HEK293 (cell line): ENCODE results near the gene FXYD5.

Experiments used
- CTCF ChIA-PET: fragments of 350-600 bp; formaldehyde crosslinking; extraction: SDS; loops from one replicate; lab custom pipeline; 2021; ENCODE audit warnings: antibody characterized with exemption; lab: Yijun Ruan, JAX
- POLR2A ChIA-PET: fragments of 300-600 bp; formaldehyde crosslinking; extraction: SDS; loops from one replicate; lab custom pipeline; 2020; ENCODE audit warnings: antibody characterized with exemption, inconsistent platforms; lab: Yijun Ruan, JAX
- H3K27ac ChIP-seq: fragments of 200-500 bp; sonication (Bioruptor generic); 2 replicates; pipeline ENCODE4 v1.5.1; 2014; ENCODE audit warnings: low read depth, low read length, control low read depth, inconsistent platforms; ENCODE audit errors: extremely low read depth
- H3K36me3 ChIP-seq, 2 experiments: fragments of 200-500 bp in 1 of 2; sonication (Bioruptor generic) in 1 of 2; 1 replicate in 1 of 2; 2 replicates in 1 of 2; pipeline ENCODE4 v1.5.1; 2014 to 2017; ENCODE audit warnings: inconsistent platforms in 2 of 2, low read length in 2 of 2; ENCODE audit not compliant: control insufficient read depth in 2 of 2, insufficient read depth in 1 of 2
- H3K4me1 ChIP-seq: fragments of 200-500 bp; sonication (Bioruptor generic); 2 replicates; pipeline ENCODE4 v1.5.1; 2014; ENCODE audit warnings: mild to moderate bottlenecking, low read length, inconsistent platforms; ENCODE audit not compliant: control insufficient read depth, insufficient read depth
- H3K4me3 ChIP-seq: 2 replicates; pipeline ENCODE4 v1.5.1; 2011; ENCODE audit warnings: low read depth, mild to moderate bottlenecking, control low read depth, low read length, moderate library complexity
- H3K9me3 ChIP-seq: fragments of 200-500 bp; sonication (Bioruptor generic); 2 replicates; pipeline ENCODE4 v1.5.1; 2014; ENCODE audit warnings: low read depth, low read length, inconsistent platforms; ENCODE audit not compliant: control insufficient read depth, insufficient read depth
- BCL6B ChIP-seq: fragments of 450-650 bp; formaldehyde crosslinking; IDR thresholded peaks from 2 replicates; pipeline ENCODE4 v1.5.1; 2017; ENCODE audit warnings: missing biosample characterization, missing genetic modification characterization
- GLI2 ChIP-seq: fragments of 450-650 bp; formaldehyde crosslinking; IDR thresholded peaks from 2 replicates; pipeline ENCODE4; 2017; ENCODE audit warnings: missing biosample characterization, missing genetic modification characterization, low read depth, borderline replicate concordance
- GLIS2 ChIP-seq: fragments of 450-650 bp; formaldehyde crosslinking; IDR thresholded peaks from 2 replicates; pipeline ENCODE4 v1.5.1; 2016; ENCODE audit warnings: missing biosample characterization, missing genetic modification characterization
- HOXA7 ChIP-seq: sonication (generic); formaldehyde crosslinking; IDR thresholded peaks from 2 replicates; pipeline ENCODE4 v1.8.1; 2022; ENCODE audit warnings: missing genetic modification reagents, borderline replicate concordance
- RBAK ChIP-seq: fragments of 450-650 bp; formaldehyde crosslinking; IDR thresholded peaks from 2 replicates; pipeline ENCODE4 v1.5.1; 2016; ENCODE audit warnings: missing biosample characterization, missing genetic modification characterization
- SALL2 ChIP-seq: fragments of 450-650 bp; formaldehyde crosslinking; IDR thresholded peaks from 2 replicates; pipeline ENCODE4 v1.5.0; 2017; ENCODE audit warnings: missing biosample characterization, mild to moderate bottlenecking, missing genetic modification characterization, borderline replicate concordance
- ZBTB1 ChIP-seq: fragments of 450-650 bp; formaldehyde crosslinking; IDR thresholded peaks from 2 replicates; pipeline ENCODE4 v1.5.1; 2016; ENCODE audit warnings: missing biosample characterization, missing genetic modification characterization
- ZBTB48 ChIP-seq: fragments of 450-650 bp; formaldehyde crosslinking; IDR thresholded peaks from 2 replicates; pipeline ENCODE4 v1.5.1; 2016; ENCODE audit warnings: missing biosample characterization, missing genetic modification characterization
- ZBTB49 ChIP-seq: fragments of 450-650 bp; formaldehyde crosslinking; IDR thresholded peaks from 2 replicates; pipeline ENCODE4 v1.5.1; 2016; ENCODE audit warnings: missing biosample characterization, missing genetic modification characterization, low read depth
- ZBTB7A ChIP-seq: fragments of 450-650 bp; formaldehyde crosslinking; IDR thresholded peaks from 2 replicates; pipeline ENCODE4 v1.5.1; 2016; ENCODE audit warnings: low read depth, missing biosample characterization, missing genetic modification characterization
- ZNF140 ChIP-seq: fragments of 450-650 bp; formaldehyde crosslinking; IDR thresholded peaks from 2 replicates; pipeline ENCODE4 v1.5.1; 2016; ENCODE audit warnings: missing biosample characterization, missing genetic modification characterization
- ZNF19 ChIP-seq: fragments of 450-650 bp; formaldehyde crosslinking; IDR thresholded peaks from 2 replicates; pipeline ENCODE4; 2016; ENCODE audit warnings: missing biosample characterization, missing genetic modification characterization, low read depth
- ZNF211 ChIP-seq: fragments of 450-650 bp; formaldehyde crosslinking; IDR thresholded peaks from 2 replicates; pipeline ENCODE4 v1.5.1; 2016; ENCODE audit warnings: low read depth, missing biosample characterization, missing genetic modification characterization
- ZNF221 ChIP-seq: fragments of 450-650 bp; formaldehyde crosslinking; IDR thresholded peaks from 2 replicates; pipeline ENCODE4 v1.5.1; 2017; ENCODE audit warnings: missing biosample characterization, missing genetic modification characterization, borderline replicate concordance
- ZNF521 ChIP-seq: fragments of 450-650 bp; formaldehyde crosslinking; IDR thresholded peaks from 2 replicates; pipeline ENCODE4 v1.5.1; 2017; ENCODE audit warnings: missing biosample characterization, mild to moderate bottlenecking, missing genetic modification characterization
- ZNF530 ChIP-seq: fragments of 450-650 bp; formaldehyde crosslinking; IDR thresholded peaks from 2 replicates; pipeline ENCODE4 v1.5.1; 2016; ENCODE audit warnings: low read depth, missing biosample characterization, missing genetic modification characterization
- ZNF600 ChIP-seq: fragments of 450-650 bp; formaldehyde crosslinking; IDR thresholded peaks from 2 replicates; pipeline ENCODE4 v1.5.1; 2016; ENCODE audit warnings: missing biosample characterization, missing genetic modification characterization
- ZNF621 ChIP-seq: fragments of 450-650 bp; formaldehyde crosslinking; IDR thresholded peaks from 2 replicates; pipeline ENCODE4 v1.5.1; 2017; ENCODE audit warnings: missing biosample characterization, missing genetic modification characterization
- ZNF747 ChIP-seq: fragments of 450-650 bp; formaldehyde crosslinking; IDR thresholded peaks from 2 replicates; pipeline ENCODE4 v1.5.1; 2016; ENCODE audit warnings: missing biosample characterization, missing genetic modification characterization
- ZNF777 ChIP-seq: fragments of 450-650 bp; formaldehyde crosslinking; IDR thresholded peaks from 2 replicates; pipeline ENCODE4 v1.5.1; 2017; ENCODE audit warnings: missing biosample characterization, missing genetic modification characterization, borderline replicate concordance
- ZSCAN23 ChIP-seq: fragments of 450-650 bp; formaldehyde crosslinking; IDR thresholded peaks from 2 replicates; pipeline ENCODE4 v1.5.1; 2016; ENCODE audit warnings: missing biosample characterization, missing genetic modification characterization
- ZSCAN30 ChIP-seq: fragments of 450-650 bp; IDR thresholded peaks from 2 replicates; pipeline ENCODE4 v1.5.1; 2018; ENCODE audit warnings: missing biosample characterization, mild to moderate bottlenecking, missing genetic modification characterization, moderate library complexity
- TF ChIP-seq, protein P1 (sequence below): fragments of 450-650 bp; formaldehyde crosslinking; IDR thresholded peaks from 2 replicates; pipeline ENCODE4 v1.5.1; 2016; ENCODE audit warnings: missing biosample characterization, missing genetic modification characterization
- TF ChIP-seq, protein P2 (sequence below): fragments of 450-650 bp; formaldehyde crosslinking; IDR thresholded peaks from 2 replicates; pipeline ENCODE4; 2016; ENCODE audit warnings: missing biosample characterization, missing genetic modification characterization
- TF ChIP-seq, protein P3 (sequence below): fragments of 450-650 bp; formaldehyde crosslinking; IDR thresholded peaks from 2 replicates; pipeline ENCODE4 v1.5.1; 2017; ENCODE audit warnings: missing biosample characterization, missing genetic modification characterization

FXYD5 gene

DNA sequence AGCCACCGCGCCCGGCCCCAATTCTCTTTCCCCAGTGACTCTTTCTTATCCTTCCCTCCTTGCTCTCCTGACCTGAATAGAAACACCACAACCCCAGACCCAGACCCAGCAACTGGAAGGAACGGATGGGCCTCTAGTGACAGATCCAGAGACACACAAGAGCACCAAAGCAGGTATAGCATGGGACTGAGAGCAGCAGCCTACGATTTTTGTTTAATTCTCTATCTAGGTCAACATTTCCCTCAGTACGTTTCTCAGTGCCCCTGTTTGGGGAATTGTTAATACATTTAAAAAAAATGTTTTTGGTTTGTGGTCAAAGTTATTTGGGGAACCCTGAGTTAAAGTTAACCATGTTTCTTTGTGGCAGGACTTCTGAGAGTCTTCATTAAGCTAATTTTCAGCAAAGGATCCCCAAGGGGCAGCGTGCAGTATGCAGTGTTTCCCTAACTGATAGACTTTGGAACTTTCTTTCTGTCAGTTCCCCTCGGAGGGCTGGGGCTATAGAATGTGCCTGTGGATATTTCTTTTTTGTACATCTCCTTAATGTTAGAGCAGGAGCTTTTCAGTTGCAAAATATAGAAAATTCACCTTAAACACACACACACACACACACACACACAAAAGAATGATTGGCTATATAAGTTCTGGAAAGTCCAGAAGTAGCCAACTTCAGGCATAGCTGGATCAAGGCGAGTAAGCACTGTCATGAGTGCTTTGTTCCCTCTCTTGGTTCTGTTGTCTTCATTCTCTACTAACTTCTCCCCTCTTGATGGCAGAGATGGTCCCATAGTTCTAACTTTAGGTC is 6.3 kb downstream of the FXYD5 start:
- no peak for TF ChIP-seq HOXA7 (CRISPR knock-in tag)
- TF ChIP-seq ZNF777 (tag by site-specific recombination): no peak
- no peak for TF ChIP-seq GLI2
- TF ChIP-seq, protein P1, sequence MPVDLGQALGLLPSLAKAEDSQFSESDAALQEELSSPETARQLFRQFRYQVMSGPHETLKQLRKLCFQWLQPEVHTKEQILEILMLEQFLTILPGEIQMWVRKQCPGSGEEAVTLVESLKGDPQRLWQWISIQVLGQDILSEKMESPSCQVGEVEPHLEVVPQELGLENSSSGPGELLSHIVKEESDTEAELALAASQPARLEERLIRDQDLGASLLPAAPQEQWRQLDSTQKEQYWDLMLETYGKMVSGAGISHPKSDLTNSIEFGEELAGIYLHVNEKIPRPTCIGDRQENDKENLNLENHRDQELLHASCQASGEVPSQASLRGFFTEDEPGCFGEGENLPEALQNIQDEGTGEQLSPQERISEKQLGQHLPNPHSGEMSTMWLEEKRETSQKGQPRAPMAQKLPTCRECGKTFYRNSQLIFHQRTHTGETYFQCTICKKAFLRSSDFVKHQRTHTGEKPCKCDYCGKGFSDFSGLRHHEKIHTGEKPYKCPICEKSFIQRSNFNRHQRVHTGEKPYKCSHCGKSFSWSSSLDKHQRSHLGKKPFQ (tag by site-specific recombination): no peak
- TF ChIP-seq ZNF747 (tag by site-specific recombination): no peak
- no peak for TF ChIP-seq GLIS2 (tag by site-specific recombination)
- TF ChIP-seq SALL2 (tag by site-specific recombination): no peak
- TF ChIP-seq, all 188 proteins: peak for 0
- peaks cover 57 to 92% of the 10 kb centered on the region in 2 experiments for H3K36me3 ChIP-seq
- CTCF ChIA-PET: interaction anchor here (0.7 to 2.1 kb wide), 5 partner anchors 8 to 46 kb away, joined by 3 to 7 read pairs (median 3); partner anchors contain the start of gene FXYD3
- no peak overlapping the region for H3K27ac ChIP-seq
- peaks cover 9% of the 10 kb centered on the region for H3K9me3 ChIP-seq
- H3K4me1 ChIP-seq: no peaks in the 10 kb centered on the region
- H3K4me3 ChIP-seq: no peak overlapping the region
- POLR2A ChIA-PET: no interaction called here

DNA sequence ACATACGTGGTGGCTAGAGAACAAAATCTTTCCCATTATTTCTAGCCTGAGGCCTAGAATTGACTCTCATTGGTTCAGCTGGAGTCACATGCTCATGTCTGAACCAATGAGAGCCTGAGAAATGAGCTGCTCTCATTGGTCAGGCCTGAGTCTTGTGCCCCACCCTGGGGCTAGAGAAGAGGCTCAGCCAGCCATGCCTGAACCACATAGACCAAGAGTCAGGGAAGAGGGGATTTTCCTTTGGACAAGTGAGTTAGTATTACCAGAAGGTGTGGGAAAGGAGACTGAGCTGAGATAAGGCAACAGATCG is 6.9 kb downstream of the FXYD5 start:
- CTCF ChIA-PET: interaction anchor here (0.7 to 2.1 kb wide), 4 partner anchors 9 to 46 kb away, joined by 3 to 7 read pairs (median 4); partner anchors contain the start of gene FXYD3
- Histone ChIP-seq H3K36me3 (peaks cover 62 to 97% of the 10 kb centered on the region in 2 experiments), H3K27ac (no peak overlapping the region), H3K4me3 (no peak overlapping the region), H3K4me1 (no peaks in the 10 kb centered on the region), H3K9me3 (peaks cover 9% of the 10 kb centered on the region)
- POLR2A ChIA-PET: no interaction called here
- no peak for TF ChIP-seq ZBTB49 (tag by site-specific recombination)
- TF ChIP-seq ZNF140 (tag by site-specific recombination): no peak
- no peak for TF ChIP-seq ZNF521 (tag by site-specific recombination)
- TF ChIP-seq ZNF621 (tag by site-specific recombination): no peak
- TF ChIP-seq ZNF530 (tag by site-specific recombination): no peak
- no peak for TF ChIP-seq ZNF211 (tag by site-specific recombination)
- TF ChIP-seq ZNF221 (tag by site-specific recombination): no peak
- no peak for TF ChIP-seq ZNF19
- no peak for TF ChIP-seq ZSCAN30 (tag by site-specific recombination)
- no peak for TF ChIP-seq RBAK (tag by site-specific recombination)
- TF ChIP-seq, protein P2, sequence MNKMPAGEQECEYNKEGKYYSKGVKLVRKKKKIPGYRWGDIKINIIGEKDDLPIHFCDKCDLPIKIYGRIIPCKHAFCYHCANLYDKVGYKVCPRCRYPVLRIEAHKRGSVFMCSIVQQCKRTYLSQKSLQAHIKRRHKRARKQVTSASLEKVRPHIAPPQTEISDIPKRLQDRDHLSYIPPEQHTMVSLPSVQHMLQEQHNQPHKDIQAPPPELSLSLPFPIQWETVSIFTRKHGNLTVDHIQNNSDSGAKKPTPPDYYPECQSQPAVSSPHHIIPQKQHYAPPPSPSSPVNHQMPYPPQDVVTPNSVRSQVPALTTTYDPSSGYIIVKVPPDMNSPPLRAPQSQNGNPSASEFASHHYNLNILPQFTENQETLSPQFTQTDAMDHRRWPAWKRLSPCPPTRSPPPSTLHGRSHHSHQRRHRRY (tag by site-specific recombination): no peak
- TF ChIP-seq, protein P3, sequence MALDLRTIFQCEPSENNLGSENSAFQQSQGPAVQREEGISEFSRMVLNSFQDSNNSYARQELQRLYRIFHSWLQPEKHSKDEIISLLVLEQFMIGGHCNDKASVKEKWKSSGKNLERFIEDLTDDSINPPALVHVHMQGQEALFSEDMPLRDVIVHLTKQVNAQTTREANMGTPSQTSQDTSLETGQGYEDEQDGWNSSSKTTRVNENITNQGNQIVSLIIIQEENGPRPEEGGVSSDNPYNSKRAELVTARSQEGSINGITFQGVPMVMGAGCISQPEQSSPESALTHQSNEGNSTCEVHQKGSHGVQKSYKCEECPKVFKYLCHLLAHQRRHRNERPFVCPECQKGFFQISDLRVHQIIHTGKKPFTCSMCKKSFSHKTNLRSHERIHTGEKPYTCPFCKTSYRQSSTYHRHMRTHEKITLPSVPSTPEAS (tag by site-specific recombination): no peak
- no peak for TF ChIP-seq ZSCAN23 (tag by site-specific recombination)
- TF ChIP-seq ZBTB48 (tag by site-specific recombination): no peak
- no peak for TF ChIP-seq ZBTB1 (tag by site-specific recombination)
- TF ChIP-seq ZBTB7A (tag by site-specific recombination): no peak
- no peak for TF ChIP-seq BCL6B (tag by site-specific recombination)
- TF ChIP-seq ZNF600 (tag by site-specific recombination): no peak
- TF ChIP-seq, all 188 proteins: peak for 0
